Neural cell (in vitro differentiated cells): ENCODE results near the gene PRTN3. TPM values are rescaled to one million over a fixed set of nuclear protein-coding genes. Genes with fewer than 3 reads are reported as not detected.
"Not testable (repeated sequence)": the region's sequence is repeated elsewhere in the genome, so short reads cannot be mapped to it uniquely, and the experiment has no call there.

Experiments used
- H2AFZ ChIP-seq: fragments of 200-600, 300-800 bp; sonication (generic), shearing (Covaris generic); 2 replicates; pipeline ENCODE4 v1.6.0; 2014; ENCODE audit warnings: low read depth, mild to moderate bottlenecking, antibody characterized with exemption, low read length, moderate library complexity
- H3F3A ChIP-seq: fragments of 200-600 bp; shearing (Covaris generic); 2 replicates; pipeline ENCODE4 v1.6.1; 2016; ENCODE audit warnings: mild to moderate bottlenecking, moderate library complexity, mixed read lengths, antibody characterized with exemption, low read length; ENCODE audit not compliant: insufficient read depth, poor library complexity, severe bottlenecking
- H3K27ac ChIP-seq: fragments of 200-600, 300-800 bp; sonication (generic), shearing (Covaris generic); 2 replicates; pipeline ENCODE4 v1.5.1; 2014; ENCODE audit warnings: mild to moderate bottlenecking, low read length, moderate library complexity
- H3K27me3 ChIP-seq: fragments of 300-800, 200-600 bp; sonication (generic), shearing (Covaris generic); 2 replicates; pipeline ENCODE4 v1.6.0; 2014; ENCODE audit warnings: mild to moderate bottlenecking, low read depth, low read length, moderate library complexity; ENCODE audit not compliant: insufficient read depth
- H3K36me3 ChIP-seq: fragments of 300-800, 200-600 bp; sonication (generic), shearing (Covaris generic); 2 replicates; pipeline ENCODE4 v1.5.1; 2014; ENCODE audit warnings: mild to moderate bottlenecking, antibody characterized with exemption, low read length, moderate library complexity; ENCODE audit not compliant: insufficient read depth
- H3K4me2 ChIP-seq: fragments of 300-800, 200-600 bp; sonication (generic), shearing (Covaris generic); 2 replicates; pipeline ENCODE4 v1.6.0; 2014; ENCODE audit warnings: mild to moderate bottlenecking, low read length
- H3K4me3 ChIP-seq: fragments of 300-800, 200-600 bp; sonication (generic), shearing (Covaris generic); 2 replicates; pipeline ENCODE4 v1.5.1; 2014; ENCODE audit warnings: mild to moderate bottlenecking, low read length, moderate library complexity
- H3K79me2 ChIP-seq: fragments of 200-600 bp; shearing (Covaris generic); replicated peaks from 2 replicates; pipeline ENCODE4 v1.6.0; 2014; ENCODE audit warnings: mild to moderate bottlenecking, low read length, moderate library complexity; ENCODE audit not compliant: insufficient read depth
- H3K9ac ChIP-seq: fragments of 300-800, 200-600 bp; sonication (generic), shearing (Covaris generic); 2 replicates; pipeline ENCODE4 v1.6.1; 2016; ENCODE audit warnings: mild to moderate bottlenecking, low read length, mixed read lengths
- H3K9me2 ChIP-seq: fragments of 200-600 bp; shearing (Covaris generic); 2 replicates; pipeline ENCODE4 v1.6.1; 2016; ENCODE audit warnings: mild to moderate bottlenecking, low read length, mixed read lengths; ENCODE audit not compliant: insufficient read depth
- H3K9me3 ChIP-seq: fragments of 200-600, 300-800 bp; sonication (generic), shearing (Covaris generic); 2 replicates; pipeline ENCODE4 v1.6.1; 2016; ENCODE audit warnings: mild to moderate bottlenecking, mixed run types, low read length, moderate library complexity, mixed read lengths
- H4K20me1 ChIP-seq: fragments of 200-600 bp; shearing (Covaris generic); 2 replicates; pipeline ENCODE4 v1.6.1; 2016; ENCODE audit warnings: mild to moderate bottlenecking, mixed run types; ENCODE audit not compliant: insufficient read depth
- EP300 ChIP-seq: fragments of 450-650 bp; conservative IDR thresholded peaks from 2 replicates; pipeline ENCODE4 v1.6.1; 2014; ENCODE audit warnings: antibody characterized with exemption, mild to moderate bottlenecking, moderate library complexity; ENCODE audit not compliant: poor library complexity, severe bottlenecking
- EZH2 ChIP-seq: fragments of 200-600, 300-800 bp; shearing (Covaris generic), sonication (generic); IDR thresholded peaks from 2 replicates; pipeline ENCODE4 v1.6.1; 2014; ENCODE audit warnings: antibody characterized with exemption, low read length, borderline replicate concordance, mild to moderate bottlenecking; ENCODE audit not compliant: insufficient read depth, poor library complexity, severe bottlenecking
- MXI1 ChIP-seq: fragments of 450-650 bp; conservative IDR thresholded peaks from 2 replicates; pipeline ENCODE4 v1.6.1; 2014; ENCODE audit warnings: antibody characterized with exemption, mild to moderate bottlenecking; ENCODE audit not compliant: poor library complexity, severe bottlenecking
- POLR2AphosphoS5 ChIP-seq: IDR thresholded peaks from 2 replicates; pipeline ENCODE4 v1.6.1; 2012
- RAD21 ChIP-seq: fragments of 450-650 bp; conservative IDR thresholded peaks from 2 replicates; pipeline ENCODE4 v1.6.1; 2014; ENCODE audit warnings: antibody characterized with exemption, mild to moderate bottlenecking, moderate library complexity
- SMC3 ChIP-seq: fragments of 450-650 bp; conservative IDR thresholded peaks from 2 replicates; pipeline ENCODE4 v1.6.1; 2014; ENCODE audit warnings: antibody characterized with exemption, mild to moderate bottlenecking, moderate library complexity; ENCODE audit not compliant: poor library complexity
- TAF1 ChIP-seq: IDR thresholded peaks from 2 replicates; pipeline ENCODE4 v1.6.1; 2012; ENCODE audit warnings: low read depth
- polyA plus RNA-seq: library from polyadenylated mRNA; depleted of rRNA; stranded (reverse); fragments of >200 nt; gene quantifications from 2 replicates; pipeline ENCODE4 v1.2.3, GENCODE V29; 2014
- TF ChIP-seq, protein P1 (sequence below): fragments of 450-650 bp; IDR thresholded peaks from 2 replicates; pipeline ENCODE4 v1.5.1; 2014; ENCODE audit warnings: antibody characterized with exemption, mild to moderate bottlenecking, moderate library complexity; ENCODE audit not compliant: poor library complexity, severe bottlenecking
- TF ChIP-seq, protein P2 (sequence below): IDR thresholded peaks from 2 replicates; pipeline ENCODE4 v1.6.1; 2012; ENCODE audit warnings: borderline replicate concordance

Gene PRTN3
- polyA plus RNA-seq, 1 donor from 2014 or later: not detected

DNA sequence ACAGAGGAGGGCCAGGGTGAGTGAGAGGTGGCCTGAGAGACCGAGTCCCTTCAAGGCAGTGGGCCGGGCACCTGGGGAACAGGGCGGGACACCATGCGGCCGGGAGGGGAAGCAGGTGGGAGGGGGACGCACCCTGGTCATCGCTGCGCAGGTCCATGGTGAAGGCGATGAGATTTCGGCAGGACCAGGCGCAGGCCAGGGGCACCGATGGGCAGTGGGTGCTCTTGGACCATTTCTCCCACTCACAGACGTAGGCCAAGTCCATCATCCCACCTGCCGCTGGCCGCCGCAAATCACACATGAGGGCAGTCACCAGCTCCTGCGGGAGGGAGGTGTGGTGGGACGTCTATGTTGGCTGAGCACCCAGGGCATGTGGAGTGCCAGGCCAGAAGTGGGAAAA is 50.0 kb downstream of the PRTN3 start:
- no peaks in the 10 kb centered on the region for H4K20me1 ChIP-seq
- H3K9me2 ChIP-seq: no peaks in the 10 kb centered on the region
- no peaks in the 10 kb centered on the region for H3K27me3 ChIP-seq
- H3K79me2 ChIP-seq: peaks cover 6% of the 10 kb centered on the region
- TF ChIP-seq, protein P1, sequence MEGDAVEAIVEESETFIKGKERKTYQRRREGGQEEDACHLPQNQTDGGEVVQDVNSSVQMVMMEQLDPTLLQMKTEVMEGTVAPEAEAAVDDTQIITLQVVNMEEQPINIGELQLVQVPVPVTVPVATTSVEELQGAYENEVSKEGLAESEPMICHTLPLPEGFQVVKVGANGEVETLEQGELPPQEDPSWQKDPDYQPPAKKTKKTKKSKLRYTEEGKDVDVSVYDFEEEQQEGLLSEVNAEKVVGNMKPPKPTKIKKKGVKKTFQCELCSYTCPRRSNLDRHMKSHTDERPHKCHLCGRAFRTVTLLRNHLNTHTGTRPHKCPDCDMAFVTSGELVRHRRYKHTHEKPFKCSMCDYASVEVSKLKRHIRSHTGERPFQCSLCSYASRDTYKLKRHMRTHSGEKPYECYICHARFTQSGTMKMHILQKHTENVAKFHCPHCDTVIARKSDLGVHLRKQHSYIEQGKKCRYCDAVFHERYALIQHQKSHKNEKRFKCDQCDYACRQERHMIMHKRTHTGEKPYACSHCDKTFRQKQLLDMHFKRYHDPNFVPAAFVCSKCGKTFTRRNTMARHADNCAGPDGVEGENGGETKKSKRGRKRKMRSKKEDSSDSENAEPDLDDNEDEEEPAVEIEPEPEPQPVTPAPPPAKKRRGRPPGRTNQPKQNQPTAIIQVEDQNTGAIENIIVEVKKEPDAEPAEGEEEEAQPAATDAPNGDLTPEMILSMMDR: no peak
- TF ChIP-seq EZH2 (no peak), MXI1 (no peak), SMC3 (no peak), TAF1 (no peak), RAD21 (no peak), EP300 (no peak), POLR2AphosphoS5 (no peak)
- TF ChIP-seq, protein P2, sequence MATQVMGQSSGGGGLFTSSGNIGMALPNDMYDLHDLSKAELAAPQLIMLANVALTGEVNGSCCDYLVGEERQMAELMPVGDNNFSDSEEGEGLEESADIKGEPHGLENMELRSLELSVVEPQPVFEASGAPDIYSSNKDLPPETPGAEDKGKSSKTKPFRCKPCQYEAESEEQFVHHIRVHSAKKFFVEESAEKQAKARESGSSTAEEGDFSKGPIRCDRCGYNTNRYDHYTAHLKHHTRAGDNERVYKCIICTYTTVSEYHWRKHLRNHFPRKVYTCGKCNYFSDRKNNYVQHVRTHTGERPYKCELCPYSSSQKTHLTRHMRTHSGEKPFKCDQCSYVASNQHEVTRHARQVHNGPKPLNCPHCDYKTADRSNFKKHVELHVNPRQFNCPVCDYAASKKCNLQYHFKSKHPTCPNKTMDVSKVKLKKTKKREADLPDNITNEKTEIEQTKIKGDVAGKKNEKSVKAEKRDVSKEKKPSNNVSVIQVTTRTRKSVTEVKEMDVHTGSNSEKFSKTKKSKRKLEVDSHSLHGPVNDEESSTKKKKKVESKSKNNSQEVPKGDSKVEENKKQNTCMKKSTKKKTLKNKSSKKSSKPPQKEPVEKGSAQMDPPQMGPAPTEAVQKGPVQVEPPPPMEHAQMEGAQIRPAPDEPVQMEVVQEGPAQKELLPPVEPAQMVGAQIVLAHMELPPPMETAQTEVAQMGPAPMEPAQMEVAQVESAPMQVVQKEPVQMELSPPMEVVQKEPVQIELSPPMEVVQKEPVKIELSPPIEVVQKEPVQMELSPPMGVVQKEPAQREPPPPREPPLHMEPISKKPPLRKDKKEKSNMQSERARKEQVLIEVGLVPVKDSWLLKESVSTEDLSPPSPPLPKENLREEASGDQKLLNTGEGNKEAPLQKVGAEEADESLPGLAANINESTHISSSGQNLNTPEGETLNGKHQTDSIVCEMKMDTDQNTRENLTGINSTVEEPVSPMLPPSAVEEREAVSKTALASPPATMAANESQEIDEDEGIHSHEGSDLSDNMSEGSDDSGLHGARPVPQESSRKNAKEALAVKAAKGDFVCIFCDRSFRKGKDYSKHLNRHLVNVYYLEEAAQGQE: no peak
- no peaks in the 10 kb centered on the region for H3K36me3 ChIP-seq
- H3K4me2 ChIP-seq: no peak overlapping the region
- H3K27ac ChIP-seq: no peak overlapping the region
- H3K9me3 ChIP-seq: no peaks in the 10 kb centered on the region
- no peak overlapping the region for H3K4me3 ChIP-seq
- no peak overlapping the region for H2AFZ ChIP-seq
- H3F3A ChIP-seq: no peaks in the 10 kb centered on the region
- H3K9ac ChIP-seq: no peak overlapping the region

DNA sequence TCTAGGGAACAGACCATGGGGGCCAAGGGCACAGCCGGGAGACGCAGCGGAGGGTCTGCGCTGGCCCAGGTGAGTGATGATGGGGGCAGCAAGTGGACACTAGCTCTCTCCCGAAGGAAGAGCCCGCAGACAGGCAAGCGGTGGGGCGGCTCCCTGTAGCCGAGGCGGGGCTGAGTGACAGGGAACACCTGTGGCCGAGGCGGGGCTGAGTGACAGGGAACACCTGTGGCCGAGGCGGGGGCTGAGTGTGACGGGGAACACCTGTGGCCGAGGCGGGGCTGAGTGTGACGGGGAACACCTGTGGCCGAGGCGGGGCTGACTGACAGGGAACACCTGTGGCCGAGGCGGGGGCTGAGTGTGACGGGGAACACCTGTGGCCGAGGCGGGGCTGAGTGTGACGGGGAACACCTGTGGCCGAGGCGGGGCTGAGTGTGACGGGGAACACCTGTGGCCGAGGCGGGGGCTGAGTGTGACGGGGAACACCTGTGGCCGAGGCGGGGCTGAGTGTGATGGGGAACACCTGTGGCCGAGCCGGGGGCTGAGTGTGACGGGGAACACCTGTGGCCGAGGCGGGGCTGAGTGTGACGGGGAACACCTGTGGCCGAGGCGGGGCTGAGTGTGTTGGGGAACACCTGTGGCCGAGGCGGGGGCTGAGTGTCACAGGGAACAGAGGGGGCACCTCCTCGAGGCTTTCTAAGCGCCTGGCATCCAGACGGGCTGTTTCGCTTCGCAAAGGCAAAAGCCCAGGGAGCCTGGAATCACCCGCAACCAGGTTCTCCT is 50.8 kb downstream of the PRTN3 start:
- not testable (repeated sequence) for H2AFZ ChIP-seq, H3K36me3 ChIP-seq, H3F3A ChIP-seq, H3K9me3 ChIP-seq, H4K20me1 ChIP-seq, H3K79me2 ChIP-seq, H3K27ac ChIP-seq, H3K27me3 ChIP-seq, H3K9me2 ChIP-seq
- Histone ChIP-seq H3K9ac (peak overlapping the region; percentile 85), H3K4me2 (peak overlapping the region; percentile 80), H3K4me3 (peak overlapping the region; percentile 76)
